Measurements from ENCODE around the gene PAGE3.

The PAGE3 gene, protein sequence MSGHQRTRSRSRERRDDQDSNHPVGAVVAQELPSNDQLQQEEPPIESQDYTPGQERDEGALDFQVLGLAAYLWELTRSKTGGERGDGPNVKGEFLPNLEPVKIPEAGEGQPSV

DNA sequence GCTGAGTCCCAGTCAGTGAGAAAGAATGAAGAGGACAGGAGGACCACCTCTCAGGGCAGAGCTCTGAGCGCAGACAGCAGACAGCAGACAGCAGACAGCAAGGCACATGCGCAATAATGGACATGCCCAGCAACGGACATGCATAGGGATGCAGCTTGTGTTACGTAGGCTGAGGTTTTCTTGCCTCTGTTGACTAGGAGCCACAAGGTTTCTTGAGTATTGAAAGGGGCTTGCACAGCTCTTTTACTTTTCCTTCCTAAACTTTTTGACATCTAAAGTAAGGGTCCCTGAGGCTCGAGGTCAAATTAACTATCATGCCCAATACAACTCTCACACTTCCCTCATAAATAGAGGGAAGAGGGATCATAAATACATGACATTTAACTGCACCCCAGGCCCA is at the start of gene PAGE3:
PAGE3 (minus strand) TSS at position 101 of the 400 bp plus-strand sequence. CDS start 1,013 bp downstream, outside the sequence.
- no peak for DNase-seq (ENCODE audit: low read depth, low spot score)

DNA sequence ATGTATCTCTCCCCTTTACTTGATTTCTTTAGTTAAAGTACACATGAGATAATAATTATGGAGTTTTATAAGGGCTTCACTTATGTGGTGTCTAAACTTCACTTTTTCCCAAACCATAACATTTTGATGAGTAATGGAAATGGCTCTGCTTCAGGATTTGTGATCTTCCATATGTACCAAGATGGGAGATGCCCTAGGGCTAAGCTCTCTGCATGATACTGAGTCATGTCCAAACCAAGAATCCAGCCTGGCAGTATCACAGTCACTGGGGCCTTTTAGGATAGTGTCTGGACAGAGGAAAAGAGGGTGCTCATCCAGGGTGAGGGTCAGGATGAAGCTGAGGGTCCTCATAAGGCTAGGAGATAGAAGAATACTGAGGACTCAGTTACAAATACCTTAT is 47.9 kb upstream of the PAGE3 start:
- DNase-seq (ENCODE audit: low read depth, low spot score), result no peak

DNA sequence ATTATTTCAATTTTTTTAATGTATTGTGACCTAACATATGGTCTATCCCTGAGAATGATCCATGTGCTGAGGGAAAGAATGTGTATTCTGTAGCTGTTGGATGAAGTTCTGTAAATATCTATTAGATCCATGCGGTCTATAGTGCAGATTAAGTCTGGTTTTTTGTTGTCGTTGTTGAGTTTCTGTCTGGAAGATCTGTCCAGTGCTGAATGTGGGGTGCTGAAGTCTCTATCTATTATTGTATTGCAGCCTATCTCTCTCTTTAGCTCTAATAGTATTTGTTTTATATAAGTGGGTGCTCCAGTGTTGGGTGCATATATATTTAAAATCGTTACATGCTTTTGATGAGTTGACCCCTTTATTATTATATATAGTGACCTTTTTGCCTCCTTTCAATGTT is 26.2 kb upstream of the PAGE3 start:
- no peak for DNase-seq (ENCODE audit: low read depth, low spot score)

DNA sequence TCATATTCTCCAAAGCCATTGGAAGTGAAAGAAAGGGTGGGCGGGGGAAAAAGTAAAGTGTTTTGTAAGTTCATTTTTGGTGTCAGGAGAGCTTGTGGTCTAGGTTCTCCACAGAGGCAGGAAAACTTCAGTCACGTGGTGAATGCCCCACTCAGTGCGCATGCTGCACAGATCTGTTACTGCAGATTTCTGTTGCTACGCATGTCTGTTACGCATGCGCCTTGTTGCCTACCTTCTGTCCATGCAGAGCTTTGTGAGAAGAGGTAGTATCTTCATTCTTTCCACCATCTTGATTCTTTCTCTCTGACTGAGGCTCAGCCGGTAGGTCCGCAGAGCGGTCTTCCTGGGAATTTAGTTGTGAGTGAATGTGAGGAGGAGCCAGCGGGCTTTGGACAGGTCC is 15.1 kb upstream of the PAGE3 start:
- DNase-seq (ENCODE audit: low read depth, low spot score), result no peak

DNA sequence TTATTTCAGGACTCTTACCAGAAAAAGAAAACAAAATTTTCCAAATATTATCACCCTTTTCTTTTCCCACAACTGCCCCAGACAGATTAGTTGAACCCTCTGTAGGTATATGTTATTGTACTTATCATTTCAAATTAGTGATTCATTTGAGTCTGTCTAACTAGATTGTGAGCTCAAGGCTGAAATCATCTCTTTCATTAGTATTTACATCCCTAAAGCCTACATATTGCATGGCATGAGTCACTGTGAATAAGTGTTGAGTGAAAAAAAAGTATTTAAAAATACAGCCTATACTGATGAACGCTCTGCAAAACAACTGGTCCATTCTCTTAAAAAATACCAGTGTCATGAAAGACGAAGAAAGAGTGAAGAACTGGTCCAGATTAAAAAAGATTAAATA is 3.9 kb downstream of the PAGE3 start:
- no peak for DNase-seq (ENCODE audit: low read depth, low spot score)

DNA sequence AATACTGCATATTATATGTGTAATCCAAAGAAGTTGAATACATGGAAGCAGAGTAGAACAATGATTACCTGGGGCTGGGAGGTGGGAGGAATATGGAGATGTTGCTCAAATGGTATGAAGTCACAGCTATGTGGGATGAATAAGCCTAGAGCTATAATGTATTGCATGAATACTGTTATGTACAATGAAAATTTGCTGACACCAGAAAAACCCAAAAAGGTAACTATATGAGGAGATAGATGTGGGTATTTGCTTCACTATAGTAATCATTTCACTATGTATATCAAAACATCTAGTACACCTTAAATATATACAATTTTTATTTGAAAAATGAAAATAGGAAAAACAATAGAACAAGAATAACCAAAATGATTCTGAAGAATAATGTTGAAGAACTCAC is 11.2 kb downstream of the PAGE3 start:
- no peak for DNase-seq (ENCODE audit: low read depth, low spot score)

DNA sequence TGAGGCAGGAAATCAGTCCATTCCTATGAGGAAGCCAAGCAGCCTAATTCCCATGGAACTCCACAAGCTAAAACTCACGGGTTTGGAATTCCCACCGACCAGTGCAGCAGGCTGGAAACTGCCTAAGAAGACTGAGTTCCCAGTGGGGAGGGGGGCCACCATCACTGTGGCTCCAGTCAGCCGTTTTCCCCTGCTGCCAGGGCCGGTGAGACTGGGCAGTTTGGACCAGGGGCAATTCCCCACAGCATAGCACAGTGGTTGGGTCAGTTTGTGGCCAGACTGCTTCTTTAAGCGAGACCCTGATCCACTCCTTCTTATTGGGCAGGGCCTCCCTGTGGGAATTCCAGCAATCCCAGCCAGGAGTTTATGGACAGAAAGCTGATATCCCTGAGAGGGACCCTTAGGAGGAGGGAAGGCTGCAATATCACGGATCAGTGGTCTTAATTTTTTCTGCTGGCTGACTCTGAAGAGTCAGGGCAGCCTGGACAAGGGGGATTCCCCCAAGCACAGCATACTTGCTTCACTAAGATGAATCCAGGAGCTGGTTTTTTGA is 23.9 kb downstream of the PAGE3 start:
- DNase-seq (ENCODE audit: low read depth, low spot score), result no peak

DNA sequence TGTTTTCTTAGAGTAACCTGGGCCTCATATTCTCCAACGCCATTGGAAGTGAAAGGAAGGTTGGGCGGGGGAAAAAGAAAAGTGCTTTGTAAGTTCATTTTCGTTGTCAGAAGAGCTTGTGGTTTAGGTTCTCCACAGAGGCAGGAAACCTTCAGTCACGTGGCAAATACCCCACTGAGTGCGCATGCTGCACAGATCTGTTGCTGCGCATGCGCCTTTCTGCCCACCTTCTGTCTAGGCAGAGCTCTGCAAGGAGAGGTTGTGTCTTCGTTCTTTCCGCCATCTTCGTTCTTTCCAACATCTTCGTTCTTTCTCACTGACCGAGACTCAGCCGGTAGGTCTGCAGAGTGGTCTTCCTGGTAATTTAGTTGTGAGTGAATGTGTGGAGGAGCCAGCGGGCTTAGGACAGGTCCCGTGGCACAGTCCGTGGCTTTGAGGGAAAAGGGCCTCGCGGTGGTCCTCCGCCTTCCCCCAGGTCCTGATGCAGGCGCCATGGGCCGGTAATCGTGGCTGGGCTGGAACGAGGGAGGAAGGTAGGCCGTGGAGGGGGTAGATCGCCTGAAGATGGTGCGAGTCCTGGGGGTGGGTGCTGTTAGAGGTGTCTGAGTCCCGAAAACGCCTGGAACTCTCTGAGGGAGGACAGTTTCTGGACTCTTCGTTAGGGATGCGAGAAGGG is 44.5 kb downstream of the PAGE3 start, which contains the start of gene PAGE5:
PAGE5 (plus strand) TSS at position 228 of the 676 bp plus-strand sequence. CDS start 1,037 bp downstream, outside the sequence.
- no peak for DNase-seq (ENCODE audit: low read depth, low spot score)

DNA sequence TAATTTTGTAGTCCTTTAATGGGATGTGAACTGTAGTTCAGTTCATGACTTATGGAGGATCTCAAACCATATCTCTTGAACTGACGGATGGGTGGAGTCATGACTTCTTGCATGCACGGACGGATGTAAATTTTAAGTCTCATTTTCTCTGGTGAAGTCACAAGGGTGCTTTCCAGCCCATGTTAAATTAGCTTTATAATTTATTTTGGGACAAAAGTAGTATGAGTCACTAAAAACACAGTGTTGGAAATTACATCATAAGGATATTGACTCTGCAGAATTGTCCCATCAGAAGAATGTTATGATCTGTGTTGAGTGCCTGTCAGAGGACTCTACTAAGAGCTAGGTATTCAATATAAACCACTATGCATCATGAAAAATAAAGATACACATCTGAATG is 51.3 kb downstream of the PAGE3 start:
- DNase-seq (ENCODE audit: low read depth, low spot score), result no peak

DNA sequence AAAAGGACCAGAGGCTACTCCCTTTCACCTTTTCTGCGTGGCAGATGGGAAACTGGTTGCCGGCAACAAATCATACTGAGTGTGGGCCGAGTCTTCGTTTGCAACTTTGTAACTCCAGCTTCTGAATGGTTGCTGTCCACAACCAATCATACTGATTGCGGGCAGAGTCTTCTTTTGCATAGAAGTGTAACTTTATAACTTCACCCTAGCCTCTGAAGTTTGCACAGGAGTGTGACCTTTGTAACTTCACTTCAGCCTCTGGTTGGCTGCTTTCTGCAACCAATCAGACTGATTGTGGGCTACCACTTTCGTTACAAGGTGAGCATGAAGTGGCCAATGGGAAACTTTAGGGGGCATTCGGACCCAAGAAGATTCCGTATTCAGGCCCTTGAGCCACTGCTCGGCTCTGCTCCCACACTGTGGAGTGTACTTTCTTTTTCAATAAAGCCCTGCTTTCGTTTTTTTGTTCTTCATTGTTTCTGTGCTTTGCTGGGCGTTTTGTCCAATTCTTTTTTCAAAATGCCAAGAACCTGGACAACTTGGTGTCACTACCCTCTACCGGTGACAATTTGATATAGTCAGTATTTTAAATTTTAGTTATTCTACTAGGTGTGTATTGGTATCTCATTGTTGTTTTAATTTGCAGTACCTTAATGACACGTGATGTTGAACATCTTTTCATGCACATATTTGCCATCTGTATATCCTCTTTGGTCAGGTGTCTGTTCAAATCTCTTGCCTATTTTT is 53.6 kb downstream of the PAGE3 start:
- no peak for DNase-seq (ENCODE audit: low read depth, low spot score)

Data from iPS DF 19.7 (cell line).